Stimulated activated CD4-positive, alpha-beta T cell treated with anti-CD3 and anti-CD28 coated beads, Interleukin-12 subunit alpha, Interleukin-12 subunit beta, amount 100 ng/mL, for 48 hours (primary cell): Measurements from ENCODE around the gene UTS2B.

Experiments used
- DNase-seq, 3 donors: peaks; one replicate each; pipeline ENCODE4 v3.0.0-alpha.2; 2020; ENCODE audit warnings: low read depth in 2 of 3, low spot score in 1 of 3

The UTS2B gene

DNA sequence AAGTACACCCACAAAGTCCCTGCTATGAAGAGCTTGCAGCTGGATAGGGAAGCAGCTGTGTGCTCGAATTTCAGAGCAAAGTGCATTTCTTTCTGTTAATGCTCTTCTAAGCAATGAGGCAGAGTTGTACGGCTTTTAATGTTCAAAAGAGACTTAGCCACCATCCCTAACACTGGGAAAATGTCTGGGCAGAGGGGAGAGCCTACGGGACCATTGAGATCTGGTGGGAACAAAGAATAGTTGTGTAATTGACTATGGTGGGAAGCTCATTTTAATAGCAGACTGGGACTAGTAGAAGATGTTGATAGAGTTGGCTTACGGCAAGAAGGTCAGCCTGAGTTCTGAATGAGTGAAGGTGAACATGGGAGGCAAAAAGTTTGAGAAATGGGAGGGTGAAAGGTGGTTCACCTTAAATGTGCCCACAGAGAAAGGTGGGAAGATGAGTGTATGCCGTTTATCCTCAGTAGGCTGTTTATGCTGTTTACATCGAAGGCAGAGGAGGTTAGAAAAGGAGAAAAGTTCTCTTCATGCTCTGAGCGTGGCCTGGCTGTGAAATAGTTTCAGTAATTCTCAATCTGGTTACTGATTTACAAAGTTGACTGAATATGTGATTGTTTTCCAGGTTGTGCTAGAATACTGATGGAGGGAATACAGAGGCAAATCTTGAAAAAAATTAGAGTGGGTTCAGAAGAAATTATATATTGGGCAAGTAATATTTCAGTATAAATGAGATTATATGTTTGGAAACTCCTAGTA, 22.9 kb upstream of the UTS2B start:
- no peak for DNase-seq

DNA sequence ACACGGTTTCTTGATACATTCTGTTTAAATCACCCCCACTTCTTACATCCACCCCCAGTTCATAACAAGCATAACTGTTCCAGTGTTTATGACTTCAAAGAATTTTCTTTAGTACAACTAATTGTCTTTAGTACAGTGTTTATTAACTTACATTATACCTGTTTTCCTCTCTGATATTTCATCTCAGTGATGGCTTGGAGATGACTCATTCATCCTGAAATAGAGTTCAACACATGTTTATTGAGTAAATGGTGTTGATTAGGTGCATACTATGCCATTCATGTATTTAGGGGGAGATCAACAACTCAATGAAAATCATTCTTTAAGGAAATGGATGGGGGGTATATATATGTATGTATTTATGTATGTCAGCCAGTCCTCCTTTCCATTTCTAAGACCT, 21.7 kb upstream of the UTS2B start:
- no peak for DNase-seq

DNA sequence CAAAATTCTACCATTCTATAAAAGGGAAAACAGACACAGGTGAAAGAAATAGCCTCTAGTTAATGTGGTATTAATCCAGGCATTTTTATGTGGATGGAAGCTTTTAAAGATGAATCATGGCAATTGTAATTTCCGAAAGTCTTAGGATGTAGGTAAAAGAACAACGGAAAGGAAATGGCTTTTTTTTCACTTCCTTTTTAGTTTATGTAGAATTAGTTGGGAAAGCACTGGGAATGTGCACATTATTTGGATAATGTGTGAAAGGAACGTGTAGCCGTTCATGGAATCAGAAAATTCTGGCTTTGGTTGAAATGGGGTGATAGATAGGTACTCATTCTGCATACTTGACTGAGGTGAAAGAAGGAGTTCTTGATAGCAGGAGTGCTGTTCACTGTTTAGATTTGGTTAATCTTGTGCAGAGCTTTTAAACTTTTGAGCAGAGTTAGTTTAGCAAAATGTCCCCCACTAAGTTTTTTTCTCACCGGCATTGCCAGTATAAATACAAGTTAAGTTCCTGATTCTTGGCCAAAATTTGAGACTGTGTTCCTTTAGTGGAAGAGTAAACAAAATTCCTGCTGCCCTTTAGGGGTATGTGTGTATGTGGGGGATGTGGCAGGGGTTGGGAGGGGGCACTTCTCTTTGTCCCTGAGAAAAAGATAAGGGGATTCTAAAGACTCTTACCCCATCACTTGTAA, 20.2 kb upstream of the UTS2B start:
- no peak for DNase-seq

DNA sequence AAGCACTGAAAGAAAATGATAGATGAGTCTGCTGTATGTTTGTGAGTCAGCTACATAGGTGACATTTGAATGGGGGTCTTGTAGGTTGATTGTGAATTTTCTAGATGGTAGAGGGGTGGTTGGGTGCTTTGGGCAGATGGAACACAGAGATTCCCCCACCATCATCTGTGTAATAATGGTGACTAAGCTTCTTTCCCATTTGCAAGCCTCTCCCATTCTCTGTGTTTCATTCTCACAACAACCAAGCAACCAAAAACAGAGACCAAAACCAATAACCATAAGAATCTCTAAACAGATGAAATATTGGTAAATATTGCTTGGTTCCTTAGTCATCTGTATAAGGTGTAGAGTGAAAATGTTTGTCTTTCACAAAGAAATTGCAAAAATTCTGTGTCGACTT, 17.8 kb upstream of the UTS2B start:
- DNase-seq, result no peak

DNA sequence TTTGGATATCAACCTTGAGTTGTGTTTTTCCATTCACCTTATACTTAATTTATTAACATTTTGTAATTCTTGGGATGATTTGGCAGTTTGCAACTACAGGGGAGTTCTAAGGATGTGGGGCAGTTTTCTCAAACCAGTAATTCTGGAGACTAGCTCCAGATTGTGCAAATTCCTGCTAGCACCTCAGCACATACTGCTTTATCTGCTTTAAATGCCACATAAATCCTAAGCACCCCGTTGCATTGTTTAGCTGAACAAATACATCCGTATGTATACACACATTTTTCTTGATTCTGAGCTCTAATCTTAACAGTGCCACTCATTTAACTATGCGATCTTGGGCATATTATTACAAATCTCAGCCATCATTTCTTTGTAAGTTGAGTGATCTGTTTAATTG, 16.9 kb upstream of the UTS2B start:
- DNase-seq, result no peak

DNA sequence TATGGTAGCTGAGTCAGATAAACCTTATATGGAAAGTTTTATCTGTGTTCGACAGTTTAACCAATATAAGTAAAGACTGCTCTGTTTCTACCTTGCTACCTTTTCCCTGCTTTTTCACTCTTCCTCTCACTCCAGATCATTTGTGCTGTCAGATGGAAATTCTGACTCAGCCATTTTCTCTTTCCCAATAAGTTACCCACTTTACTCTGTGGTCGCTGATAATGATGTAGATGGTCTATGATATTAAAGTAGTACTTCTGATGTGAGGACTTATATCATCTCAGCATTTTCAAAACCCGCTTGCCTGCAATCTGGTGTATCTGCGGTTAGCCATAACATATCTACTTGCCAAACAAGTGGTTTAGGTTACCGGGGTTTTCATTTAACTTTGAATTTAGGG, 15.0 kb upstream of the UTS2B start:
- no peak for DNase-seq

DNA sequence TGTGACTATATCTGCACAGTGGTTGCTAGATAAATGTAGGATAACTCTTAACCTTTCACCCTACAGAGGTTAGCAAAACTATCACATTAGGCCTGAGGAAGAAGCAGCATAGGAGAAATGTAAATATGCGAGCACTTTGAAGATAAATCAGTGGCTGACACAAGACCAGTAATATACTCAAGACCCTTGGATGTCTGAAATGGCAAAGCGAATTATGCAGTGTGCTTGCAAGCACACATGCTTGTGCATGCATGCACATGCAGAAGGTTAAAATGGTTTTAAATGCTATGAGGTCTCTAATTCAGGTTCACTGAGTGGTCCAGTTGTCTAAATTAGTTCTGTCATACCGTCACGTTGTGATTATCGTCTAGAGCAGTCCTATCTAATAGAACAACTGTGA, 13.6 kb upstream of the UTS2B start:
- DNase-seq, result no peak

DNA sequence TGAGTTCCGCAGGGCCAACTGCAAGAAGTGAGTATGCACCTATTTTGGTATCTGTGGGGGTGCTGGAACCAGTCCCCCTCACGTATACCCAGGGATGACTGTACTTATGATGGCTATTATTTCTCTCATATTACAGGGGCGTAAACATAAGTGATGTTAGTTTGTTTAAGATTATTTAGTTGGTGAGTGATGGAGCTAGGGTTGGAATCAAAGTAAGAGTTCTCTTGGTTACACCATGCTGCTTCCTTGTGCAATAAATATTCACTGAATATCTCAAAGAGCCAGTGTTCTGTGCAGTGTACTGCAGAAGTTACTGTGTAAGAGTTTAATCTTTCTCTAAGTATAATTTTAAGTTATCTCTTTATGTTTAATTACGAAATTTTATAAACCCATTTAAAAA, 12.8 kb upstream of the UTS2B start:
- no peak for DNase-seq

DNA sequence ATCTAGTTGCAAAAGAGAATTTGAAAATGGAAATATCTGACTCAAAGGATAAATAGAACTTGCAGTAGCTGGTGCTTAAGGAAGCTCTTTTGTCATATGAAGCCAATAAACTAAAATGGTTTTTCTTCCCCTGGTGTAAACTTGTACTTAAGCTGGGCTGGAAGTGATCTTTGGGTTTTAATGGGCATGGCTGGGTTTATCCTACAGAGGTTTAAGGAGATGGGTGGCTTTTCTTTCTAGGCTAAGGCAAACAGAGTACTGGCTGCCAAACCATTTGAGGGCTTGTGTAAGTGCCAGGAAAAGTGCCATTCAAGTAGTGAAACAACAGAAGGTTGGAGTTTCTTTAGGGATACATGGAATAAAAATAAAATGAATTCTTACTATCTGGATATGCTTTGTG, 12.1 kb upstream of the UTS2B start:
- DNase-seq, result no peak

DNA sequence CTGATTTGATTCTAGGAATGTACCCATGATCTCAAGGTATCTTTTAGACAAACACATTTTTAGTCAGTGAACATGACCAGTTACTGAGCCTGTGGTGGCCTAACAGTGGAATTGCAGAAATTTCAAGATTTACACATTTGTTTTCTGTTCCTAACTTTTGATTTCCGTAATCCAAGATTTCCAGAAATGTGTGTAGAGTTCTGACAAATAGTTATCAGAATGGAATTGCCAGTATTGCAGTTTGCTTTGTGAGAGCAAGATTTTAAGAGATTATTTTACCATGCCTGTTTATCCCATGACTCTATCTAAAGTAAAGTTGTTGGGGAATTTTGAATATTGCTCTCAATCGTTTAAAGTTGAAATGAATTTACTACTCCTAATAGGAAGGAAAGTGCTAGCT, 11.7 kb upstream of the UTS2B start:
- DNase-seq, result no peak

DNA sequence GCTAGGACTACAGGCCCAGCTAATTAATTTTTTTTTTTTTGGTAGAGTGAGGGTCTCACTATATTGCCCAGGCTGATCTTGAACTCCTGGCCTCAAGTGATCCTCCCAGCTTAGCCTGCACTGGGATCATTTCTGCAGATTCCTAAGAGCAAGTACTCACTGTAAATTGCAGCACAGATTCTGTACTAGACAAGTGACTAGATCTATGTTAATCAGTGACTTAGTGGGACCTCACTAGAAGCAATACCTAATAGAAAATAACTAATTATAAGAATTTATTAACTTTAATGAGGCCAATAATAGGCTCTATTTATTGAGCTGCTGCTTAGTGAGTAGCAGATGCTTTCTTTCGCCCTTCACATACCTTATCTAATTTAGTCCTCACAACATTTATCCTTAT, 10.6 kb upstream of the UTS2B start:
- DNase-seq, result no peak

DNA sequence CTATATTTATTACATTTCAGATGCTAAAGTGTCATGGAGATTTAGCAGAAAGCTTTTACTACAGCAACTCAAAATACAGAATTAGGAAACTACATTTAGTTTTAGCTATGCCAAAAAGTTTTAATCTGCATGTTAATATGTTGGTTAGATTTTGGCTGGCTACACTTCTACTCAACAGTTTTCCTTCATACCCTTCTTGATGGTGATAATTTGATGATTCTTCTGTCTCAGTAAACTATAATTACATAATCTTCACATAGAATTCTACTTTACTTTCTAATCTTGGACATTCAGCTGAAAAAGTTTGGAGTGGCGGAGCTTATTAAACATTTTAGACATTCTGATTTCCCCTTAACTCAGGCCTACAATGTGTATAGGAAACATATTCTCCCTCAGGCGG, 10.0 kb upstream of the UTS2B start:
- no peak for DNase-seq

DNA sequence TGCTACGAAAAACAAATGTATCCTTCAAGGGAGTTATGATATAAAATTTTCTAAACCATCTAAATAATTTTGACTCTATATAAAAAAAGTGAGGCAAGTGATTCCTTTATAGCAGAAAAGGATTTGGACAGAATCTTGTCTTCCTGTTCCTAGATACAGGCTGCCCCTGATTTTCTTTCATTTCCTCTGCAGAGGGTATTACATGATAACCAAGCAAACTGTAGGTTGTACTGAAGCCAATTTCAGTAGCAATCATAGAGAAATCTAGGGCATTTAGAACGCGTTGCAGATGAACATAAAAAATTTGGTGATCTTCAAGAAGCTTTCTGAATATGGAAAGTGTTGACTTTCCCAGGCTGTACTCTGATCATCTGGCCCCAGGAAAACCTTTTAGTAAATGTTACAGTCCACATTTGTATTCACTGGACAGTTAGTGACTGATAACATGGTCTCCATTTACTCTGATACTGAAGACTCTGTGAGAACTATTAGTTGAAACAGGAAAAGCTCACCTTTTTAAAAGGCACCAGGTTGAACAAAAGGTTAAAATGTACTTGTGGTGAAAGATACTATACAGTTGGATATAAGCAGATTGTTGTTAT, 9.1 kb upstream of the UTS2B start:
- DNase-seq, result no peak

DNA sequence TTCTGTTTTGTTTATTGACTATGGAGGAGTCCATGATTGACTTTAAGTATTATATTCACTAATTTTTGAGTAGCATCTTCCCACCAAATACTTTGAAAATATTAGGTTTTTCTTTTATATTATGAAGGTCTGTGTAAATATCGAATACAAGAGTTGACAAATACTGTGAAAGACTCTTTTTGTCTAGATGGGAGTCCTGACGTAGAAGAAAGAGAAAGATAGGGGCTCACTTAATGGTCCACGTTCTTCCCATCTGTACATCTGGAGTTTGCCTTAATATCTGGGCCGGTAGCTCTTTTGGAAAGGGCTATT, 7.8 kb upstream of the UTS2B start:
- DNase-seq, result no peak

DNA sequence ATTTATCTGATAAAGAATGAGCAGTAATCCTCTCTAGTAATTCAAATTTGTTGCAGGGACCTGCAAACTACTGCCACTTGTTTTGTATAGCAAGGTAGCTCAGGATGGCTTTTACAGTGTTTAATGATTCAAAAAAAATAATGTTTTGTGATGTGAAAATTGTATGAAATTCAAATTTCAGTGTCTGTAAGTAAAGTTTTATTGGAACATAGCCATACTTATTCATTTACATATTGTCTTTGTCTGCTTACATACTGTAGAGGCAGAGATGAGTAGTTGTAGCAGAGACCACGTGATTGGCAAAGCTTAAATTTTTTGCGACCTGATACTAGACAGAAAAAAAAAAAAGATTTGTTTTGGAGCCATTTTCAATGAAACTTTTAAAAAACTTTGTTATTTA, 6.5 kb upstream of the UTS2B start:
- DNase-seq, result no peak

DNA sequence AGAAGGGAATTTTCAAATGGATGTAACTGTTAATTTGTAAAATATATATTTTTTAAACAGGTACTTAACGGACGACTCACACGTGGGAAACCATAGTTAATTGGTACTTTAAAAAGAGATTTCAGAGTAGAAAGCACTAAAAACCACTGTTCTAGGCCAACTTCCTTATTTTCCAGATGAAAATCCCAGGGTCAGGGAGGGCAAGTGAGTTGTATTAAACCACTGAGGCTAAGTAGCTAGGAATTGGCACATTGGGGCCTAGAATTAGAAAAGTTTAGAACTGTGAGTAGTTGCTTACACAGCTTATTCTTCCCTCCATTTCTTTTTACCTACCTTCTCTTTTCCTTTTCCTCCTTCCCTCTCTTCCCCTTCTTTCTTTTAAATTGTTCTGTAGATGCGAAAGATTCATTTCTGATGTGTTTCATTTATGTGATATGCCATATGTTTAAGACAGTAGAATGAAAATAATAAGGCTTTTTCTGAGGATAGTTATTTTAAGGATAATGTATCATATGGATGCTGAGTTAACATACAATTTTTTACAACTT, 4.1 kb upstream of the UTS2B start:
- no peak for DNase-seq

DNA sequence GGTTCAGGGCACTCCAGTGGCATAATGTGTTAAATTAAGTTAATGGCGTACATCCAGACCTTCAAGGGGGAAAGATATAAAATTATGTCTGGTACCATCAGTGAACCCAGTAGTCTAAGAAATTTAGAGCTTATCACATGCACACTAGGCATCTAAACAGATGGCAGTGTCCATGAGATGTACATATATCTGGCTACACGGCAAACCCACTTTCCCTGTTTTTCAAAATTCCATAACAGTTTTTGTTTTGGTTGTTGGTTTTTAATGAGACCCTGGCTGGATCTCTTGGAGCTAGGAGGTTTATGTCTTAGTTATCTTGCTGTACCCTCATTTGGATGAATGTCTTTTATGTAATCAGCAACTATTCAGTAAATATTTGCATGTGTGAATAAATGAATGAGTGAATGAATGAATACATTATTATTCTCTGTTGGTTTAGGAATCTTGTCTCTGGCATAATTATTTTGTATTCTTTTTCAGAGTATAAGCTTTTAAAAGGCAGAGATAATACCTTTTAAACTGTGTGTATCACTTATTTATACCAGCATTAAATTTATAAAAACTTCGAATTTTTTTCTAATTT, 3.1 kb upstream of the UTS2B start:
- no peak for DNase-seq

DNA sequence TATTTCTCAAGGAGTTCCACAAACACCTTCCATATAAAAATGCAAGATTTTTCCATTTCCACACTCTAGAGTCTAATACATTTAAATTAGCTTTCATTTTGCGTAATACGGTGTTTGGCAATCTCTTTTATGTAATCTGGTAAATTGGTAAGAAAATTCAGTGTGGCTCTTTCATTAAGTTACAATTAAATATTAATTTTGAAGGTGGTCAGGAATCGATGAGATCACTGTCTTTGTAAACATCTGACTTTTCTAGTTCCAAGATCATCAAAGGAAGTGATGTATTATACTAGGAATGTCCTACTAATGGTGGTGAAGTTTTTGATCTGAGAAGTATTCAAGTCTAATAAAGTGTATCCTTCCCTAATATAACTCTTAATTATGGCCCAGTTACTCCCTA, 1.1 kb upstream of the UTS2B start:
- DNase-seq, result no peak

DNA sequence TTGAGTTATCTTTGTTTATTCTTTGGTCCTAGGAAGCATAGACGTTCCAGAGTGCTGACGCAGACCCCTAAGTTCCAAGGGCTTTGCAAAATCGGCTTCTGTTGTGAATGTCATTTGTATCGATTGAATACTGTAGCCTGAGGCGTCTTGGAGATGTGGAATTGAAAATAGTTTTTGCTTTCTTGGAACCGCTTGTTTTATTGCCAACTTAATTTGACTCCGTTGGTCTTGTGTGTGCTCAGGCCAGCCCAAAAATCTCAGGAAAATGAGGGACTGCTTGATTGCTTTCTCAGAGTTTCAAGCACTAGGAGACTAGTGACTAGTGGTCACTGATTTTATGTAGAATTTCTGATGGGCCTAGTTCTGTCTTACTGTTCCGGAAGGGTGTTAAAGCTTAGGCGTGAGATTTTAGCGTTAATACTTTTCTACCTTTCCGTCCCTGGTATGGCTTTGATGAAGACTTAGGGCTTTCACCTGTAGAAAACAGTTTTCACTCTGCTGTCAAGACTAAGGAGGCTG, 263 bp upstream of the UTS2B start:
- no peak for DNase-seq

DNA sequence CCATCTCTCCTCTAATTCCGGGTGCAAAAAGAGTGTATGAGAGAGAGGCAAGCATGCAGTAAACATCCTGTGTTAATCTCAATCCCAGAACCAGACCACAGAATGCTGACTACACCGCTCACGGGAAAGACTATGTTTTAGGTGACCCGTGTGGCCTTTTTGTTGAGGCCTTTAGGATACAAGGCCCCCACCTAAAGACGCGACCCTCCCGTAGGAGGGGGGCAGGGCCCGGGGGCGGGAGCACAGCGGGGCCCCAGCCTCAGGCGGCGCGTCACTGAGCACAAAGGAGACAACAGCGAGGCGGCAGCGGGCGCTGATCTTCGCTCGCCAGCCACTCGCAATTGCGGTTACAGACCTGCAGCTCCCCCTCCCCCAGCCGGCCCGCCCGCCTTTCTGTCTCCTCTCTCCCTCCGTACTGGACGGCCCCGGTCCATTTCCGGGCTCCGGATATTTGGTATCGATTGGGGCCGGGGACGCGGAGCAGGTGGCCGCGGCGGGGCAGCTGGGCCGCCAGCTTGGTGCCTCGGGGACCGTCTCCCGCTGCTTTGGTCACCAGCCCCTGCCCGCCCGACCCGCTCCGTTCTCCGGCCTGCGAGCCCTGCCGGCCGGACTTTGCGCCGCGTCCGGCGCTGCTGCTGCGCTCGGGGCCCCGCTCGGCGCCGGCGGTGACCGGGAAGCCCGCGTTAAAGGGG, 1.2 kb downstream of the UTS2B start, which contains the start of gene CCDC50:
Gene CCDC50 (plus strand): TSS at position 433 of the 692 bp plus-strand sequence. CDS start 281 bp downstream, outside the sequence.
- DNase-seq, result peak; percentile 4 to 39 (median 8)

DNA sequence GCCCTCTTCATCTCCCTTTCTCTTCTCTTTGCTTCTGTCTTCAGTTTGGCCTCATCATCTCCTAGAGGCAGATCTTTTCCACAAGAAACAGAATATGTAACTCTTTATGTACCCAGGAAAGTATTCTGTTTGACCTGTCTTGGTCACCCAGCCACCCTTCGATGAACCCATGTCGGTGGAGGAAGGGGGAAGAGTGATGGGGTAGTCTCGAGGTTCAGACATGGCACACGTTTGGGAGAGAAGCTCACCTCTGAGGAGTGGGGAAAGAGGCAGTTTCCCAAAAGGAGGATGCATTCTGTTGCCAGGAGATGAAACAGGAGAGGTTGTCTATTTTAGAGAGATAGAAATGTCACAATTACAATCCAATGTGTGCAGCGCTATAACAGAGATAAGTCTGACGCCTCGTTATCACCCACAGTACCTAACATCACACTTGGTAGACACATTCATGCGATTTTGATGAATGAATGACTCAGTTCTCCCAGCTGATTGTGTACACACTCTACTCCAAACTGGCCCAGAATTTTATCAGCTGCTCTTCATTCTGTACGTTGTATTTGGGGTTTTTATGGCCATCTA, 1.9 kb downstream of the UTS2B start:
- DNase-seq, result no peak
